GM23338 (cell line): Measurements from ENCODE around the gene CFAP299. TPM values are rescaled to one million over a fixed set of nuclear protein-coding genes. Genes with fewer than 3 reads are reported as not detected.

Experiments used
- ATAC-seq: fragments of 200-7000 bp; cut with Tn5 transposase; 3 replicates; pipeline ENCODE4 v1.9.1; 2020
- DNase-seq: peaks from one replicate; pipeline ENCODE4 v3.0.0-alpha.2; 2015; ENCODE audit warnings: low spot score
- H2AFZ ChIP-seq: fragments of 200-600 bp; sonication (generic); 2 replicates; pipeline ENCODE4 v1.8.0; 2016; ENCODE audit warnings: antibody characterized with exemption, mild to moderate bottlenecking, moderate library complexity
- H3F3A ChIP-seq: fragments of 200-600 bp; sonication (generic); replicated peaks from 2 replicates; pipeline ENCODE4 v1.8.0; 2017; ENCODE audit warnings: antibody characterized with exemption, mixed run types, low read depth
- H3K27ac ChIP-seq: fragments of 200-600 bp; sonication (generic); 2 replicates; pipeline ENCODE4 v1.6.1; 2016; ENCODE audit warnings: low read depth
- H3K27me3 ChIP-seq: fragments of 200-600 bp; sonication (generic); 2 replicates; pipeline ENCODE4 v1.8.0; 2016; ENCODE audit warnings: mild to moderate bottlenecking, mixed run types, moderate library complexity; ENCODE audit not compliant: insufficient read depth
- H3K36me3 ChIP-seq: fragments of 200-600 bp; sonication (generic); 2 replicates; pipeline ENCODE4 v1.8.0; 2016; ENCODE audit warnings: mild to moderate bottlenecking; ENCODE audit not compliant: insufficient read depth
- H3K4me1 ChIP-seq: fragments of 200-600 bp; sonication (generic); 2 replicates; pipeline ENCODE4 v1.8.0; 2016; ENCODE audit warnings: mild to moderate bottlenecking, moderate library complexity; ENCODE audit not compliant: insufficient read depth
- H3K4me2 ChIP-seq: fragments of 200-600 bp; sonication (generic); 2 replicates; pipeline ENCODE4 v1.7.1; 2017; ENCODE audit warnings: mixed run types
- H3K4me3 ChIP-seq: fragments of 200-600 bp; sonication (generic); 2 replicates; pipeline ENCODE4 v1.6.1; 2016; ENCODE audit warnings: mixed run types
- H3K79me2 ChIP-seq: fragments of 200-600 bp; sonication (generic); replicated peaks from 2 replicates; pipeline ENCODE4 v1.8.0; 2017; ENCODE audit warnings: mild to moderate bottlenecking; ENCODE audit not compliant: insufficient read depth
- H3K9me2 ChIP-seq: fragments of 200-600 bp; sonication (generic); 2 replicates; pipeline ENCODE4 v1.8.0; 2017; ENCODE audit not compliant: insufficient read depth
- H4K20me1 ChIP-seq: fragments of 200-600 bp; sonication (generic); replicated peaks from 2 replicates; pipeline ENCODE4 v1.8.0; 2017; ENCODE audit warnings: mild to moderate bottlenecking; ENCODE audit not compliant: insufficient read depth
- H3K27ac Mint-ChIP-seq: 2 replicates; pipeline ENCODE4 v1.8.0; 2020; ENCODE audit warnings: inconsistent platforms, mild to moderate bottlenecking, moderate library complexity, mixed read lengths
- H3K27me3 Mint-ChIP-seq: 3 replicates; pipeline ENCODE4 v1.8.0; 2022; ENCODE audit warnings: low read depth, mild to moderate bottlenecking, moderate library complexity, mixed read lengths, inconsistent platforms; ENCODE audit not compliant: insufficient read depth, poor library complexity
- H3K36me3 Mint-ChIP-seq: 3 replicates; pipeline ENCODE4 v1.8.0; 2021; ENCODE audit warnings: low read depth, mild to moderate bottlenecking, inconsistent platforms, moderate library complexity, mixed read lengths
- H3K4me1 Mint-ChIP-seq: 3 replicates; pipeline ENCODE4 v1.8.0; 2020; ENCODE audit warnings: mild to moderate bottlenecking, inconsistent platforms, mixed read lengths
- H3K4me3 Mint-ChIP-seq: 3 replicates; pipeline ENCODE4 v1.8.0; 2021; ENCODE audit warnings: moderate library complexity, mild to moderate bottlenecking, inconsistent platforms, mixed read lengths
- H3K9me3 Mint-ChIP-seq: 3 replicates; pipeline ENCODE4 v1.8.0; 2020; ENCODE audit warnings: moderate library complexity, mild to moderate bottlenecking, inconsistent platforms, mixed read lengths
- EZH2 ChIP-seq: fragments of 200-600 bp; sonication (generic); IDR thresholded peaks from one replicate; pipeline ENCODE4 v1.8.0; 2017; ENCODE audit warnings: antibody characterized with exemption, mild to moderate bottlenecking, low read depth; ENCODE audit not compliant: unreplicated experiment
- EZH2phosphoT487 ChIP-seq: fragments of 200-600 bp; sonication (generic); IDR thresholded peaks from one replicate; pipeline ENCODE4 v1.8.1; 2018; ENCODE audit warnings: antibody characterized with exemption; ENCODE audit not compliant: unreplicated experiment
- JUNB ChIP-seq: IDR thresholded peaks from one replicate; pipeline ENCODE4 v1.6.1; 2016; ENCODE audit warnings: antibody characterized with exemption; ENCODE audit not compliant: unreplicated experiment
- NANOG ChIP-seq: IDR thresholded peaks from 2 replicates; pipeline ENCODE4 v1.6.1; 2016; ENCODE audit warnings: antibody characterized with exemption, borderline replicate concordance
- STAT1 ChIP-seq: IDR thresholded peaks from one replicate; pipeline ENCODE4 v1.6.1; 2016; ENCODE audit warnings: antibody characterized with exemption; ENCODE audit not compliant: unreplicated experiment
- ZNF114 ChIP-seq: fragments of 250-450 bp; sonication (Bioruptor Pico); IDR thresholded peaks from 2 replicates; pipeline ENCODE4 v1.5.0; 2020; ENCODE audit warnings: mild to moderate bottlenecking, moderate library complexity
- polyA plus RNA-seq: library from polyadenylated mRNA; unstranded; fragments of >200 nt; fragmentation: Nextera tagmentation; extraction: Ambion mirVana; gene quantifications from 2 replicates; pipeline ENCODE4 v1.2.1, GENCODE V29; 2016
- total RNA-seq: library from RNA; depleted of rRNA; stranded (reverse); fragments of >200 nt; shearing (Covaris generic); gene quantifications from 2 replicates; pipeline ENCODE4 v1.2.3, GENCODE V29; 2014
- TF ChIP-seq, protein P1 (sequence below): fragments of 250-450 bp; sonication (Bioruptor Pico); IDR thresholded peaks from 2 replicates; pipeline ENCODE4 v1.5.0; 2020; ENCODE audit warnings: mild to moderate bottlenecking, moderate library complexity
- TF ChIP-seq, protein P2 (sequence below), 2 experiments: fragments of 200-600 bp in 1 of 2; sonication (generic) in 1 of 2; conservative IDR thresholded peaks; 2 replicates each; pipeline versions ENCODE4 v1.5.1 to v1.6.1; 2016 to 2017; ENCODE audit warnings: antibody characterized with exemption in 2 of 2, low read depth in 2 of 2, mild to moderate bottlenecking in 2 of 2, moderate library complexity in 1 of 2

Gene CFAP299
- total and polyA plus RNA-seq, 2 experiments from 2014 or later: not detected

DNA sequence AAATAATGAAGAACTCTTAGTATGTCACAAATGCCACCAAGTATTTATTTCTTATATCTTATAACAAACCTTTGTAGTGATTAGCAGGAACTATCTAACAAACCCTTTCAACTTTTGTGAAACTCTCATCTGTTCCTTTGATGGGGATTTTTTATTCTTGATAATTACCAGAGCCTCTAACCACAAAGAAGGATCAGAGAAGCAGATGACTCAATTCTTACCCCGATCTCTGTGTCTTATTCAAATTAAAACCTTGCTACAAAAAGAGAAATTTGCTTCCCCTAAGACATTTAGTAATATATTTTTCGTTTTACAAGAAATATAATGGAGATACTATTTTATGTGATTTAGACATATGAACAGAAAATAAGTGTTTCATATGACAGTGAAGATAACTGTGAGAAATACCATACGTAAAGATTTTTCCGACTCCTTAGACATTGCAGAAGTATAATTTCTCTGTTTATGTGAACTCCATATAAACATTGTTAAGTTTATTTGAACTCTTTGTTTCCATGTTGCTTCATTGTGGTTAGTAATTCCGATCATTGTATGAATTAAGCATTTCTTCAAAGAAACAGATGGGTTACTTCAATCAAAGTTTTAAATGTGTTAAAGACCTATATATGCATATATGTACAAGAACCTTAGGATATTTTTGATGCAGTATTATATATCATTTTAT lies 205.4 kb downstream of the CFAP299 start (continued):
- TF ChIP-seq, protein P1, sequence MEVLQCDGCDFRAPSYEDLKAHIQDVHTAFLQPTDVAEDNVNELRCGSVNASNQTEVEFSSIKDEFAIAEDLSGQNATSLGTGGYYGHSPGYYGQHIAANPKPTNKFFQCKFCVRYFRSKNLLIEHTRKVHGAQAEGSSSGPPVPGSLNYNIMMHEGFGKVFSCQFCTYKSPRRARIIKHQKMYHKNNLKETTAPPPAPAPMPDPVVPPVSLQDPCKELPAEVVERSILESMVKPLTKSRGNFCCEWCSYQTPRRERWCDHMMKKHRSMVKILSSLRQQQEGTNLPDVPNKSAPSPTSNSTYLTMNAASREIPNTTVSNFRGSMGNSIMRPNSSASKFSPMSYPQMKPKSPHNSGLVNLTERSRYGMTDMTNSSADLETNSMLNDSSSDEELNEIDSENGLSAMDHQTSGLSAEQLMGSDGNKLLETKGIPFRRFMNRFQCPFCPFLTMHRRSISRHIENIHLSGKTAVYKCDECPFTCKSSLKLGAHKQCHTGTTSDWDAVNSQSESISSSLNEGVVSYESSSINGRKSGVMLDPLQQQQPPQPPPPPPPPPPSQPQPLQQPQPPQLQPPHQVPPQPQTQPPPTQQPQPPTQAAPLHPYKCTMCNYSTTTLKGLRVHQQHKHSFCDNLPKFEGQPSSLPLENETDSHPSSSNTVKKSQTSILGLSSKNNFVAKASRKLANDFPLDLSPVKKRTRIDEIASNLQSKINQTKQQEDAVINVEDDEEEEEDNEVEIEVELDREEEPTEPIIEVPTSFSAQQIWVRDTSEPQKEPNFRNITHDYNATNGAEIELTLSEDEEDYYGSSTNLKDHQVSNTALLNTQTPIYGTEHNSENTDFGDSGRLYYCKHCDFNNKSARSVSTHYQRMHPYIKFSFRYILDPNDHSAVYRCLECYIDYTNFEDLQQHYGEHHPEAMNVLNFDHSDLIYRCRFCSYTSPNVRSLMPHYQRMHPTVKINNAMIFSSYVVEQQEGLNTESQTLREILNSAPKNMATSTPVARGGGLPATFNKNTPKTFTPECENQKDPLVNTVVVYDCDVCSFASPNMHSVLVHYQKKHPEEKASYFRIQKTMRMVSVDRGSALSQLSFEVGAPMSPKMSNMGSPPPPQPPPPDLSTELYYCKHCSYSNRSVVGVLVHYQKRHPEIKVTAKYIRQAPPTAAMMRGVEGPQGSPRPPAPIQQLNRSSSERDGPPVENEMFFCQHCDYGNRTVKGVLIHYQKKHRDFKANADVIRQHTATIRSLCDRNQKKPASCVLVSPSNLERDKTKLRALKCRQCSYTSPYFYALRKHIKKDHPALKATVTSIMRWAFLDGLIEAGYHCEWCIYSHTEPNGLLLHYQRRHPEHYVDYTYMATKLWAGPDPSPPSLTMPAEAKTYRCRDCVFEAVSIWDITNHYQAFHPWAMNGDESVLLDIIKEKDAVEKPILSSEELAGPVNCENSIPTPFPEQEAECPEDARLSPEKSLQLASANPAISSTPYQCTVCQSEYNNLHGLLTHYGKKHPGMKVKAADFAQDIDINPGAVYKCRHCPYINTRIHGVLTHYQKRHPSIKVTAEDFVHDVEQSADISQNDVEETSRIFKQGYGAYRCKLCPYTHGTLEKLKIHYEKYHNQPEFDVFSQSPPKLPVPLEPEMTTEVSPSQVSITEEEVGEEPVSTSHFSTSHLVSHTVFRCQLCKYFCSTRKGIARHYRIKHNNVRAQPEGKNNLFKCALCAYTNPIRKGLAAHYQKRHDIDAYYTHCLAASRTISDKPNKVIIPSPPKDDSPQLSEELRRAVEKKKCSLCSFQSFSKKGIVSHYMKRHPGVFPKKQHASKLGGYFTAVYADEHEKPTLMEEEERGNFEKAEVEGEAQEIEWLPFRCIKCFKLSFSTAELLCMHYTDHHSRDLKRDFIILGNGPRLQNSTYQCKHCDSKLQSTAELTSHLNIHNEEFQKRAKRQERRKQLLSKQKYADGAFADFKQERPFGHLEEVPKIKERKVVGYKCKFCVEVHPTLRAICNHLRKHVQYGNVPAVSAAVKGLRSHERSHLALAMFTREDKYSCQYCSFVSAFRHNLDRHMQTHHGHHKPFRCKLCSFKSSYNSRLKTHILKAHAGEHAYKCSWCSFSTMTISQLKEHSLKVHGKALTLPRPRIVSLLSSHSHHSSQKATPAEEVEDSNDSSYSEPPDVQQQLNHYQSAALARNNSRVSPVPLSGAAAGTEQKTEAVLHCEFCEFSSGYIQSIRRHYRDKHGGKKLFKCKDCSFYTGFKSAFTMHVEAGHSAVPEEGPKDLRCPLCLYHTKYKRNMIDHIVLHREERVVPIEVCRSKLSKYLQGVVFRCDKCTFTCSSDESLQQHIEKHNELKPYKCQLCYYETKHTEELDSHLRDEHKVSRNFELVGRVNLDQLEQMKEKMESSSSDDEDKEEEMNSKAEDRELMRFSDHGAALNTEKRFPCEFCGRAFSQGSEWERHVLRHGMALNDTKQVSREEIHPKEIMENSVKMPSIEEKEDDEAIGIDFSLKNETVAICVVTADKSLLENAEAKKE: no peak
- TF ChIP-seq EZH2: no peak
- TF ChIP-seq JUNB: no peak

DNA sequence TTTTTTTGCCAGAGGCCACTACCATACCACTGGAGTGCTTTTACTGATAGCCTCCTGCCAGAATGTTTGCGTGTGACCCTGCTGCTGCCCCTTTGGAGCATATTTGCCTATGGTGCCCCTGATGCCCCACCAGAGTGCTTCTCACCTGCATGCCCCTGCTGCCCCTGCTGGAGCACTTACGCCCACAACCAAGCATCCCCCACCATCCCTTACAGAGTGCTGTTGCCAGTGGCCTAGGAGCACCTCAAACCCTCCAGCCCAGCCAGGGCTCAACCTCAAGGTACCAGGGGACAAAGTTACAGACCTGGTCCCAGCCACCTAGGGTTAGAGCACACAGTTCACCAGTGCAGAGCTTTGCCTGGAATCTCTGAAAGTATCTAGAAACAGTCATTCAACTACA lies 207.2 kb downstream of the CFAP299 start:
- Histone ChIP-seq H3K27ac (no peak overlapping the region), H2AFZ (no peak overlapping the region), H3K27me3 (no peaks in the 10 kb centered on the region), H4K20me1 (no peaks in the 10 kb centered on the region), H3F3A (no peaks in the 10 kb centered on the region), H3K36me3 (no peaks in the 10 kb centered on the region), H3K9me2 (peaks cover 6% of the 10 kb centered on the region; the same call in 1 of the 2 replicates), H3K79me2 (no peaks in the 10 kb centered on the region), H3K4me3 (no peak overlapping the region), H3K4me2 (no peak overlapping the region), H3K4me1 (no peaks in the 10 kb centered on the region)
- Mint-ChIP-seq H3K36me3 (no peaks in the 10 kb centered on the region), H3K9me3 (no peaks in the 10 kb centered on the region), H3K27me3 (peaks cover 3% of the 10 kb centered on the region), H3K4me1 (peaks cover 28% of the 10 kb centered on the region), H3K27ac (peak overlapping the region; percentile 34; the same call in 1 of the 2 replicates), H3K4me3 (no peak overlapping the region)
- TF ChIP-seq ZNF114 (CRISPR knock-in tag) (no peak), JUNB (no peak), NANOG (no peak), STAT1 (no peak), EZH2phosphoT487 (no peak)
- TF ChIP-seq, protein P2, sequence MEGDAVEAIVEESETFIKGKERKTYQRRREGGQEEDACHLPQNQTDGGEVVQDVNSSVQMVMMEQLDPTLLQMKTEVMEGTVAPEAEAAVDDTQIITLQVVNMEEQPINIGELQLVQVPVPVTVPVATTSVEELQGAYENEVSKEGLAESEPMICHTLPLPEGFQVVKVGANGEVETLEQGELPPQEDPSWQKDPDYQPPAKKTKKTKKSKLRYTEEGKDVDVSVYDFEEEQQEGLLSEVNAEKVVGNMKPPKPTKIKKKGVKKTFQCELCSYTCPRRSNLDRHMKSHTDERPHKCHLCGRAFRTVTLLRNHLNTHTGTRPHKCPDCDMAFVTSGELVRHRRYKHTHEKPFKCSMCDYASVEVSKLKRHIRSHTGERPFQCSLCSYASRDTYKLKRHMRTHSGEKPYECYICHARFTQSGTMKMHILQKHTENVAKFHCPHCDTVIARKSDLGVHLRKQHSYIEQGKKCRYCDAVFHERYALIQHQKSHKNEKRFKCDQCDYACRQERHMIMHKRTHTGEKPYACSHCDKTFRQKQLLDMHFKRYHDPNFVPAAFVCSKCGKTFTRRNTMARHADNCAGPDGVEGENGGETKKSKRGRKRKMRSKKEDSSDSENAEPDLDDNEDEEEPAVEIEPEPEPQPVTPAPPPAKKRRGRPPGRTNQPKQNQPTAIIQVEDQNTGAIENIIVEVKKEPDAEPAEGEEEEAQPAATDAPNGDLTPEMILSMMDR (conservative IDR thresholded peaks at IDR 0.05; ENCODE audit: low read depth in 2 of 2): 0 out of 4 replicates have a peak, but pooled peaks of 1 of the 2 experiments have one; percentile 2
- ATAC-seq (no peak; the same call in 2 of the 3 replicates), DNase-seq (no peak)
